SHP77 treated with DMSO at 0.1 percent for 48 hours (cell line): Measurements from ENCODE around the gene SLC7A5.

ENCODE experiments used
- DNase-seq: peaks from one replicate; lab custom pipeline; 2025; lab: John Stamatoyannopoulos, UW

The SLC7A5 gene

DNA sequence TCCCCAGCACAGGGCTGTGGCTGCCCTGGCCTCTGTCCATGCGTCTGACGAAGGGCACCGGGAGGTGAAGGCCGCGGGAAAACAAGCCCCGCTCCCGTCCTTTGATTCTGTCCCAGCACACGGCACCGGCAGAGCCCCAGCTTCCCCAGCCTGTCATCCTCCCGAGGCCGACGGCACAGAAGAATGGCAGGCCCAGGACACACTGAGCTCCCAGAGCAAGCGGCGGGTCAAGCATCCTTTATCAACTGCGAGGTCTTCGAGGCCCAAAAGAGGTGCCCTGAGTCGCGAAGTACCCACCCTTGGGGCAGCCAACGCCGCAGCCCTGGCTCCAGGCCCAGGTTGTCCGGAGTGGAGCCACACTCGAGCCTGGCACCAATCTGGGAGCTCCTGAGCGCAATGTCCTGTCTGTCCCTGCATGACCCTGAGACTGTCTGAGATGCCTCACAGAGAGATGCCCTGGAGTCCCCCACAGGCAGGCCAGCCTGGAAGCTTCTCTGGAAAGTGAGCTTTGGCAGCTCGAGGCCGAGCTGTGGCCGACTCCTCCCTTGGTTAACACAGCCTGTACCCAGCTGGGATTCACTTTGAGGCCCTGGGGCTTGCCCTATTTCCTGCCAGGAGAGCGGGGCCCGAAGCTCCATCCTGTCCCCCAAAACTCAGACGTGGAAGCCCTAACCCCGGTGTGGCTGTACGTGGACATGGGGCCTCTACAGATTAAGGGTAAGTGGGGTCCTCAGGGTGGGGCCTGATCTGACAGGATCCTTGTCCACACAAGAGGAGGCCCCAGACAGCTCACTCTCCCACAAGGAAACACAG is 23.3 kb downstream of the SLC7A5 start:
- no peak for DNase-seq

DNA sequence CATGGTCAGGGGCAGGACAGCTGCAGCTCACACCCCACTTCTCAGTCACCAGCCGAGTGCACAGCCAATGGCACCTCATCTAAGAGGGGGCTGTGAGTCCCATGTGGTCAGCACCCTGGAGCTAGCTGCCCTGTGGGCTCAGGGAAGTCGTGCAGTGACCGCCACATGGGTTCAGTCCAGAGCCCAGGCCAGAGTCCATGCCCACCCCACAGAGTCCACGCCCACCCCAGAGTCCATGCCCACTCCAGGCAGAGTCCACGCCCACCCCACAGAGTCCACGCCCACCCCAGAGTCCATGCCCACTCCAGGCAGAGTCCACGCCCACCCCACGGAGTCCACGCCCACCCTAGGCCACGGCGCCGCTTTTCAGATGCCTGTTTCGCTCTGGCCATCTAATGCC is 24.1 kb downstream of the SLC7A5 start:
- DNase-seq = no peak

DNA sequence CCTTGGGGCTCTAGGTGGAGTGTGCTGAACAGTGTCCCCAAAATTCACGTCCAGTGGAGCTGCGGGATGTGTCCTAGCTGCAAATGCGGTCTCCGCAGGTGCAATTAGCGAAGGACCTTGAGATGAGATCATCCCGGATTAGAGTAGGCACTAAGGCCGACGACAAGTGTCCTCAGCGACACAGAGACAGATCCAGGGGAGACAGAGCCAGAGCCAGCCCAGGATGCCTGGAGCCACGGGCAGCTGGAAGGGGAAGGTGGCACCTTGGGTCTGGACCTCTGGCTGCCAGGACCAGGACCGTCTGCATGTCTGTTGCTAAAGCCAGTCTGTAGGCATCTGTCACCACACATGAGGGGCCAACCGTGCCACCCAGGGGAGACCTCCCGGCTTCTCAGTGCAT is 24.5 kb downstream of the SLC7A5 start:
- DNase-seq = no peak

DNA sequence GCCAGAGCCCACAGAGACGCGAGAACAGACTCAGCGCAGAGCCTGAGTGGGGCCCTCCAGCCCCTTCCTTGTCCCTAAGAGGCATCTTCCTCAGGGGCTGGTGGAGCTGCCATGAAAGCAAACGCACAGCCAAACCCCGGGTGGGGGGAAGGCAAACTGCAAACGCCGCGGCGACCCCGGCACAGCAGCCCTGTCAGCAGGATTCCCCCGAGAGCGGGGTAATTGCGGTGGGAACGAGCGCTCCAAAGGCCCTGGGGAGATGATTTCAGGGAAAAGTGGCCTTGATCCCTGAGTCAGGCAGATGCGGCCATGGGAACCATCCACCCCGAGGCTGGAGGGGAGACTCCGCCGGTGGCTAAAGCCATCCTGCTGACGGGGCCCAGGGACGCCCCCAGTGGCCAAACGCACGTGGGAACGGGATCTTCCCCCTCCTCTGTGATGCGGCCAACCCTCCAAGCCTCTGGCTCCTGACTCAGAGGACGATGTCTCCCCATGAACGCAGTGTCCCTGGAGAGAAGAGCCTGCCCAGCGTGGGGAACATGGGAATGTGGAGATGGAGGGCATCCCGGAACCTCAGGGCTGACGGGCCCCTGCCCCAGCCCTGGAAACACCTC is 25.1 kb downstream of the SLC7A5 start:
- DNase-seq = no peak

DNA sequence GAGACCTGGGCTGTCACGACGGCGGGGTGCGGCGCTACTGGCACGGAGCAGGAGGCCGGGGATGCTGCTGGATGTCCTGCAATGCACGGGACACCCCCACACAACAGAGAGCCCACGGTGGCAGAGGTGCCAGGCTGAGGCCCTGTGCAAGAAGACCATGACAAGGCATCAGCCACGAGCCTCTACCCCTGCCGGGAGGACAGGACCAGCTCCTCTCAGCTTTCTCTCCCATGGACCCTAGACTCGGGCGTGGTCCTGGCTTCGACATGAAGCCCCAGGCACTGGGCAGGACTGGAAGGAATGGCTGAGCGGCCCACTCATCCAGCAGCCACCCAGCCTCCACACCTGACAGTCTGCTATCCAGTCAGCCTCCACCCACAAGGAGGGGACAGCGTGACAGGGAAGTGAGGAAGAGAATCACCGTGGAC is 25.6 kb downstream of the SLC7A5 start:
- no peak for DNase-seq

DNA sequence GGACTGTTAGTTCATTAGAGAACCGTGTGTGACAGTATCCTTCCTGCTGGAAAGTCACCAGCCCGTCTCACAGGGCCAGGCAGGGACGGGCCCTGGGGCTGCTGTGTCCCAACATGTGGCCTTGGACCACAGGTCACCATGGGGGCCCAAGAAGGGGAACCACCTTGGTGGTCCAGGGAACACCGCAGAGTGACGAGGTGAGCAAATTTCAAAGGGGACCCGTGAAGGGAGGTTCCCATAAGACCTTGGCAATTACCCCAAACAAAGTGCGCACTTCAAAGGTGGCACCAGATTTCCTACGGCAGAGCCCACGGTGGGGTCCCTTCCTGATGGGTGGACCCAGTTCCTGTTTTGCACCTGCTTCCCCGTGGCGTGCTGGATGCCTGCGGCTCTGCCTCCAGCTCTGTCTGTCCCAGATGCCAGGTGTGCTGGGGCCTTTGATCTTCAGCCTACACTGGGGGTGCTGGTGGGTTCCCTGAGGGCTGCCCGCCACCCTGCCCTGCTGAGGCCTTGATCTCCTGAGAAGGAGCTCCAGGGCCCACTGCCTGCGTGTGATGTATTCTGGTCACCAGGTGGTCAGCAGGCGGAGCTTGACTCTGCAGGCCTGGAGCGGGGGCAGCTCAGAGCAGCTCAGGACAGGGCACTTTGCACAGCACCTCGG is 27.0 kb downstream of the SLC7A5 start:
- no peak for DNase-seq

DNA sequence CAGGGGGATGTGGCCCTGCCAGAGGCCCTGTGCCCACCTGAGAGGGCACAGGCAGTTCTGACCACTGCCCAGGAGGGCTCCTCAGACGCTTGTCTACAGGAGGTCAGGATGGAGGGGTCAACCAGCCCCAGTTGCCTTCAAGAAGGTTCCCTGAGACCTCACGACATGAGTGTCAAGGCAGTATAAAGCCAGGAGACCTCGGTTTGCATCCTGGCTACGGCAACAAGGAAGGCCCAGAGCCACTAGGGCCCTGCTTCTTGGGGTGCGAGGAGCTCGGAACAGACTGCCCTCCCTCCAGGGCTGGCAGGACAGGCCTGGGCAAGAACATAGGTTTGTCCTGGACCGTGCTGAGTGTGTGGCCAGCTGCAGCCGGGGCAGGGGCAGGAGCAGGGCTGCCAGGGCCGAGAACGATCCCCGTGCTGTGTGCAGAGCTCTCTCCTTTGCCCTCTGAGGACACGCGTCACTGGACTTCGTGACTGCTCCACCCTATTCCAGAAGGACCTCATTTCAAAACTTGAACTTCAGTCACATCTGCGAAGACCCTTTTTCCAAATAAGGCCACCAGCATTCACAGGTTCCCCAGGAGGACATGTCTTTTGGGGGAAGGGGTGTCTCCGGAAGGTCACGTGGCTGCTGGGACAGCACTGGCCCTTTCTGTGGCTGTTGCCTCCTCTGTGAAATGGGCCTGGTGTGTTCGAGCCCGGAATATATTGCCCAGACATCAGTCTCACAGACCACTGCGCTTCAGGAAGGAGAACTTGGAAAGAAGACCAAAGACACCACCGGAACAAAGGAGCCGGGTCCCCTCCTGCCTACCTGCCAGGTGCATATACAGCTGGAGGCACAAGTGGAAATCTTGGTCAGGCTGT is 27.7 kb downstream of the SLC7A5 start:
- no peak for DNase-seq

DNA sequence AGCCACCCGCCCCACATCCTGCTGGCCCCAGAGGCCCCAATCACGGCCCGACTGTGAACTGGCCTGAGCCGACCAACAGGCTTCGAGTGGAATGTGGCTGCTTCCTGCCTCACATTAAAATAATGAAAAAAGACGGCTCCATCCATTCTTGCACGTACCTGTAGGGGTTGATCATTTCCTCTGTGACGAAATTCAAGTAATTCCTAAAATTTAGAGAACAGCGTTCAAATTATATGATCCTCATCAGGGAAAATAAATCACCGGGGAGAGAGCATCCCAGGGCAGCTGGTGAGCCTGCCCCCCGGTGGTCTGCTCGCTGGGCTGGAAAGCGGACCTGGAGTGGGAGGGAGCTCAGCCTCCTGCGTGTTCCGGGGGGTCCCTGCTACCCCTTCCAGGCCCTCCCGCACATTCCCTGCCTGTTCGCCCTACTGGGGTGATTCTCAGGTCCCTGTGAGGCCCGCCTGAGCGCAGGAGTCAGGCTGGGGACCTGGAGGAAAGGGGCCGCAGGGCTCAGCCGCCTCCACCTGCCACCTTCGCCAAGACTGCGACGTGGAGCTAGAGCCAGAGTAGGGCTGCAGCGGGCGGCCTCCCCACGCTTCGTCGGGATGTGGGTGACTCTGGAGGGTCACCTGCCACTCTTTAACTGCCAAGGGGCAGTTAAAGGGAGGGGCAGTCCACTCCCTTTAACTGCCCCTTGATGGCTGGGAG is 28.9 kb downstream of the SLC7A5 start:
- no peak for DNase-seq

DNA sequence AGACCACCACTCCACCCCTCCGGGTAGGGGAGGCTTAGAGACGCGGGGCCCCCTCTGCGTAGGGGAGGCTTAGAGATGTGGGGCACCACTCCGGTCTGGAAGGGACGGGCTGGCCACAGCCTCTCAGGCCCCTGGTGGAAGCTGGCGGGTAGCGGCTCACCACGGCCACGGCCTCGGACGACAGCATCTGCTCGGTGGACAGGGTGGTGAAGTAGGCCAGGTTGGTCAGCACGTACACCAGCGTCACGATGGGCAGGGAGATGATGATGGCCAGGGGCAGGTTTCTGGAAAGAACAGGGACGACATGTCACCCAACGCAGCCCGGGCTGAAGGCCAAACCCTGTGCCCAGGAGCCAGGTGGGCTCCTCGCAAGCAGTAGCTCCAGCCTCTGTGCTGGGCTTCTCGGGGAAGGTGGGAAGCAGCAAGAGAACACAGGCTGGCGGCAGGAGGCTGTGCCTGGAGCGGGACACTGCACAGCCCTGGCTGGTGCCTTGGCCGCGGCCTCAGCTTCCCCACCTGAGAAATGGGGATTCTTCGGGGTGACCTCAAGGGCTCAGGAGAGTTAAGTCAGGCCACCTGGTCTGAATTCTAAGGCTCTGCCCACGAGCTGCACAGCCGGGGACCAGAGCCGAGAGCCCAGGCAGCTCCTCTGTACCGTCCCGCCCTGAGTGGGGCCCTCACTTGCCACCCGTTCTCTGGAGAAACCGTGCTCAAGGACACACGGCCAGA is 29.6 kb downstream of the SLC7A5 start:
- DNase-seq = no peak

DNA sequence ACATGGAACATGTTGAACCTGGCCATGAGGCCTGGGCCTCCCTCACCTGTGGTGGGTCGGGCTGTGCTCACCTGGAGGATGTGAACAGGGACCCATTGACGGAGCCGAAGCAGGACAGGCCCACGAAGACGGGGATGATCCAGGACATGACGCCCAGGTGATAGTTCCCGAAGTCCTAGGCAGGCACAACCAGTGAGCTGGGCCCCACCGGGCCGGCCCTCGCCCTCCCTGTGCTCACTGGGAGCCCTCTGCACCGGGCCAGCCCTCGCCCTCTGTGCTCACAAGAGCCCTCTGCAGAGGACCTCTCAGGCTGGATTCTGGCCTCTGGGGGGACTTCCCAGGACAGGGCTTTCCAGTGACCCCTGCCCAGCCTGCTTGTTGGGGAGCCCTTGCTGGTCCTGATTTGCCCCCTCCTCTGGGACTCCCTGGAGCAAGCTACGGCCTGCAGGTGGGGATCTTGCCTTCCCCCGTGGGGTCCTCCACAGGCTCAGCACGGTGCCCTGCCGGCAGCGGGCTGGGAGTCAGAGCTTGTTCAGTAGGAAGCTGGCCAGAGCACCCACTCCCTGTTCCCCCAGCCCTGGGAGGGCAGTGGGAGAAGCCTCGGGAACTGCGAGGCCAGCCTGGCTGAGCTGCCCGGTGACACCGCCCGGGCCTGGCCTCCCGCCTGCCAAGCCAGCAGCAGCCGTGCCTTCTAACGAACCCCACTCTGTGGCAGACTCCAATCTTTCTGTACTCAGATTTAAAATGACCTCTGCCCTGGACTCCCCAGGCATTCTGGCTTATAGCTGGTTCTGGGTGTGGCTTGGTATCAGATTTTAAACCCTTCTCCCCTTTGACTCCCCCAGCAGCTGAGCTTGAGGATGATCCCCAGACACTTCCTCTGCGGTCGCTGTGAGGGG is 30.4 kb downstream of the SLC7A5 start:
- DNase-seq = no peak

DNA sequence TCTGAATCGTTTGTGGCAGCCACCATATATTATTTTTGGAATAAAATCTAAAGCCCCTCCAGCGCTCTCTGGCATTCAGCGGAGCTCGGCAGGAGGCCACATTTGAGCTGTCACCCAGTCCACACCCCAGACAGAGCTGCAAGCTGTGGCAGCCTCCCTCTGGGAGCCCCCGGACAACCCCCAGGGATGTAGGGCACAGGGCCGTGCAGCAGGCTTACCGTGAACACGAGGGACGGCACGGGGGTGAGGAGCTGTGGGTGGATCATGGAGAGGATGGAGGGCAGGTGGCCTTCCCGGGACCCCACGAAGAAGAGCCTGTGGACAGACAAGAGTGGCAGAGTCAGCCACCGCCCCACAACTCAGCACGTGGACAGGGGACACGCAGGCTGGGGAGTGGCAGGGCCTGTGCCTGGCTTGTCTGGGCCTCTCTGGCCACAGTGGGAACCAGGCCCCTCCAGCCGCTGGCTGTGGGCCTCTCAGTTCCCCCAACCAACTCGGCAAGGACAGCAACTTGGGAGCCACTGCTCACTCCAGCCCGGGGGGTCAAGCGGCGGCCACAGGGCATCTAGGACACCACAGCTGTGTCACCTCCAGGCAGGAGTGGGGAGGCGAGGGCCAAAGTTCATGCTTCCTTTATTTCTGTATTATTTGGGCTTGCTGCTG is 31.5 kb downstream of the SLC7A5 start:
- DNase-seq = no peak

DNA sequence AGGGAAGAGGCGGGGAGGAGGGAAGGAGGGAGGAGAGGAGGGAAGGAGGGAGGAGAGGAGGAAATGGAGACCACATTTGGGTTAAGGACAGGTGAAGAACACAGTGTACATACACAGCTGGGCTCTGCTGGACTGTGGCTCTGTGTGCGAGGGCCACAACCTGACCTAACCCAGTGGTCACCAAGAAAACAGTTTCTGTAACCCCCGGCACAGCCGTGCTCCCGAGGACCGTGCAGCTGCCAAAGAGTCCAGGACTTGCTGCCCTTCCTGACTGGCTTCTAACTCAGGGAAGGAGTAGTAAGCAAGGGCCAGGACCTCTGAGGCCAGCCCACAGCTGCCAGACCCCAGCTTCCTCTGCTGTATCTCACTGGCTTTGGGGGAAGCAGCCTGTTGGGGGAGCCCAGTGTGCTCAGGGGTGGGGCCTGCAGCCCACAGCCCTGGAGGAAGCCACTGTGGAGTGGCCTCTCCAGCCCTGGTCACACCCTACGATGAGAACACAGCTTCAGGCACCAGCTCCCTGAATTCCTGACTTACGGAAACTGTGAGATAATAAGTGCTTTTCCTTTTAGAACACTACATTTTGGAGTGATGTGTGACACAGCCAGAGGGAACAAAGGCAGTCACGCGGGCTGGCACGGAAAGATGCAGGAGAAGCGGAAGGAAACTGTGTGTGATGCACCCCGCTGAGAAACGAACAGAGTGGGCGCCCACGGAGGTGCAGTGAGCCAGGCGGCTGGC is 32.3 kb downstream of the SLC7A5 start:
- DNase-seq = no peak

DNA sequence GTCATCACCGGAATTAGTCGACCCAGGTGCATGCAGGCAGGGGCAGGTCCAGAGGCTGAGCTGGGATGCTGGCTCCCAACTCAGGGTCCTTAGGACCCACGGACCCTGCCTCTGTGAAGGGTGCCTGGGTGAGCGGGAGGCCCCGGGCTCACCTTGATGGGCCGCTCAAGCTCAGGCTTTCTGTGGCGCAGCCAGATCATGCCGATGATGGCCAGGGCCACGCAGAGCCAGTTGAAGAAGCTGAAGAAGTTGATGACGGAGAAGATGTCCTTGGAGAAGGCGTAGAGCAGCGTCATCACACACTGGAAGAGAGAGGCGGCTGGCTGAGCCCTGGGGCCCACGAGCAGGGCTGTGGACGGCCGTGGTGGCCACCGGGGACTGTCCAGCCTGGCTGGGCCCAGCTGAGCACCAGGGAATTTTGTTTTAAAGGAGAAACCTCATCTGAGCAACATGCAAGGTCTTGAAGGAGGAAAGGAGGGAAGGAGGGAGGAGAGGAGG is 32.9 kb downstream of the SLC7A5 start:
- no peak for DNase-seq

DNA sequence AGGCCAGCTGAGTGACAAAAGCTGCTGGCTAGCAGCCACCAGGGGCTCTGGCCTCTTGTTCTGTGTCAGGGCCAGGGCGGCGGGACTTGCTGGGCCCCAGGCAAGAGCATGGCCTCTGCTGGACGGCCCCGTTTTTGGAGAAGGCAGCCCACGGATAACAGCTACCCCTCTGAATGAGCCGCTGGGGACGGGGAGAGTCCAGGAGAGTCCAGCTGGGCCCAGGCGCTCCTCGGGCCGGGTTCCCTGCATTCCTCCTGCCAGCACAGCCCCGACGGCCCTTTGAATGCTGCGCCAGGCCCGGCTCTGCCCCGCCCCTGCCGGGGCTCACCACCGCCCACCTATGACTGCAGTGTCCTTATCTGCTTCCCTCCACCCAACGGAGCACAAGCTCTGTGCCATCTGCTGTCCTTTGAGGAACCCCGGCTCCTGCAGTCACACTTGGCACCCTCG is 33.4 kb downstream of the SLC7A5 start:
- DNase-seq = no peak

DNA sequence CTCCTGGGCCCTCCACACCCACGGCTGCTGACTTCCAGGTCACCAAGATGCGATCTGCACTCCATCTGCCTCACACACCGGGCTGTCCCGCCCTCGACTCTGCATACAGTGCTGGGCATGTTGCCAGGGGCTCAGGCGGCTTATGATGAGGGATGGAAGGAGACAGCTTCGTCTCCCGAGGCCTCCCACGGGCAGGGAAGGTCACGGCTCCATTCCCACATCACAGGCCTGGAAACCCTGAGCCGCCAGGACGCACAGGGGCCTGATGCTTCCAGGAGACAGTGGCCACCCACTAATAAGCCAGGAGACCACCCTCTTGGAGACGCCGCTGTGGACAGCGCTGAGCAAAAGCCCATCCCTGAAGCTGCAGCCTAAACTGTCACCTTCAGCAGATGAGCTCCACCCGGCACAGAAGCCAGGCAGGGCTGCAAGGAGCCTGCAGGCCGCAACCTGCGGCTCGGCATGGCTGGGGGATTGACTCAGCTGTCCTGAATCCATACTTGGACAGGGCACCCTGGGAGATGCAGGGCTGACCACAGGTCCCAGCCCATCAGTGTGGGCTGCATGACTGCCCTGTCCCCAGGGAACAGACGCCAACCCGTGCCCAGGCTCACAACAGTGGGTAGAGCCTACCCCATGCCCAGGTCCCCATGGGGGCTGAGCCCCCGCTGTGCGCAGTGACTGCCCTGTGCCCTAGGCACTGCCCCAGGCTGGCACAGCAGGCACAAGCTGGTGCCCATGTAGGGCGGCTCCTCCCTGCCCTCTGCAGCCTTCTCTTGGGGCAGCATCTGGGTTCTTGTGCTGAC is 34.4 kb downstream of the SLC7A5 start:
- peak; percentile 14 for DNase-seq

DNA sequence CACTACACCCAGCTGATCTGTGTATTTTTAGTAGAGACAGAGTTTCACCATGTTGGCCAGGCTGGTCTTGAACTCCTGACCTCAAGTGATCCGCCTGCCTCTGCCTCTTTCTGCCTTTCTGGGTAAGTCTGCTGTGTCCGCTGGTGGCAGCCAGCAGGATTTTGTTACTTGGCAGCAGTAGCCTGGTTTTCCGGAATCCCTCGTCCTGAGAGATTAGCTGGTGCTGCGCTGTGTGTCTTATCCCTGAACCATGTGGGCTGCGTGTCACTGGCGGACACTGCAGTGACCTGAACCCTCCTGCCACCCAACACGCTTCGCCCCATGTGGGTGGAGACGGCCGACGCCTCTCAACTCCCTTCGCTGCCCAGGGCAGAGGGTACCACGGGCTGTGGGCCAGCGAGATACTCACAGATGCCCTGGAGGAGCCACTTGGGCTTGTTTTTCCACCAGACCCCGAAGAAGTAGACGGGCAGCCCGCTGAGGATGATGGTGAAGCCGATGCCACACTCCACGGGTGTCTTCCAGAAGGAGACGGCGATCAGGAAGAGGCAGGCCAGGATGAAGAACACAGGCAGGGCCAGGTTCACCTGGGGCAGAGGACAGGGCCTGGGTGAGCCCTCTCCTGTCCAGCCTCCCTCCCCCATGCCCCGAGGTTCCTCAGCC is 35.2 kb downstream of the SLC7A5 start:
- no peak for DNase-seq

DNA sequence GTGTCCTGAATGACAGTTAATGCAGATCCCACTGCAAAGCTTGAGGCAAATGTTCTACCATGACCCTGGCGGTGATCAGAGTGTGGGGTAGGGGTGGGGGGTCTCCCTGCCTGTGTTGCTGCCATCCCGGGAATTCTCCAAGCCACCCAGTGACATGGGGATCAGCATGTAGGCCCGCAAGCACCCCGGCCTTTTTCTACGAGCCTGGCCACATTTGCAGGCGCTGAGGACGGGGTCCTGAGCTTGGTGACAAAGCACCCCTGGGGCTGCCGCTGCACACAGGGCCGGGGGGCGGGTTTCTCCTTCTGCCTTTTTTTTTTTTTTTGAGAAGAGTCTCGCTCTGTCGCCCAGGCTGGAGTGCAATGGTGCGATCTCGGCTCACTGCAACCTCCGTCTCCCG is 35.8 kb downstream of the SLC7A5 start:
- DNase-seq = no peak
